HL-60 (cell line): Measurements from ENCODE around the gene ACSS3.

Experiments
- CTCF ChIP-seq: IDR thresholded peaks from one replicate; pipeline ENCODE4 v1.5.1; 2011; ENCODE audit warnings: low read length, control low read depth, inconsistent platforms; ENCODE audit not compliant: insufficient read depth
- GABPA ChIP-seq: IDR thresholded peaks from 2 replicates; pipeline ENCODE4 v1.6.1; 2012; ENCODE audit warnings: low read depth
- POLR2AphosphoS5 ChIP-seq: IDR thresholded peaks from 2 replicates; pipeline ENCODE4 v1.6.1; 2012; ENCODE audit warnings: low read depth
- TF ChIP-seq, protein P1 (sequence below): IDR thresholded peaks from 2 replicates; pipeline ENCODE4 v1.6.1; 2012; ENCODE audit warnings: low read depth; ENCODE audit not compliant: insufficient replicate concordance

- TF ChIP-seq, protein P1, sequence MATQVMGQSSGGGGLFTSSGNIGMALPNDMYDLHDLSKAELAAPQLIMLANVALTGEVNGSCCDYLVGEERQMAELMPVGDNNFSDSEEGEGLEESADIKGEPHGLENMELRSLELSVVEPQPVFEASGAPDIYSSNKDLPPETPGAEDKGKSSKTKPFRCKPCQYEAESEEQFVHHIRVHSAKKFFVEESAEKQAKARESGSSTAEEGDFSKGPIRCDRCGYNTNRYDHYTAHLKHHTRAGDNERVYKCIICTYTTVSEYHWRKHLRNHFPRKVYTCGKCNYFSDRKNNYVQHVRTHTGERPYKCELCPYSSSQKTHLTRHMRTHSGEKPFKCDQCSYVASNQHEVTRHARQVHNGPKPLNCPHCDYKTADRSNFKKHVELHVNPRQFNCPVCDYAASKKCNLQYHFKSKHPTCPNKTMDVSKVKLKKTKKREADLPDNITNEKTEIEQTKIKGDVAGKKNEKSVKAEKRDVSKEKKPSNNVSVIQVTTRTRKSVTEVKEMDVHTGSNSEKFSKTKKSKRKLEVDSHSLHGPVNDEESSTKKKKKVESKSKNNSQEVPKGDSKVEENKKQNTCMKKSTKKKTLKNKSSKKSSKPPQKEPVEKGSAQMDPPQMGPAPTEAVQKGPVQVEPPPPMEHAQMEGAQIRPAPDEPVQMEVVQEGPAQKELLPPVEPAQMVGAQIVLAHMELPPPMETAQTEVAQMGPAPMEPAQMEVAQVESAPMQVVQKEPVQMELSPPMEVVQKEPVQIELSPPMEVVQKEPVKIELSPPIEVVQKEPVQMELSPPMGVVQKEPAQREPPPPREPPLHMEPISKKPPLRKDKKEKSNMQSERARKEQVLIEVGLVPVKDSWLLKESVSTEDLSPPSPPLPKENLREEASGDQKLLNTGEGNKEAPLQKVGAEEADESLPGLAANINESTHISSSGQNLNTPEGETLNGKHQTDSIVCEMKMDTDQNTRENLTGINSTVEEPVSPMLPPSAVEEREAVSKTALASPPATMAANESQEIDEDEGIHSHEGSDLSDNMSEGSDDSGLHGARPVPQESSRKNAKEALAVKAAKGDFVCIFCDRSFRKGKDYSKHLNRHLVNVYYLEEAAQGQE = no peak
- TF ChIP-seq GABPA = no peak
- TF ChIP-seq CTCF = no peak
- TF ChIP-seq POLR2AphosphoS5 = no peak
These were observed 7.0 kb downstream of the ACSS3 start for GRCh38 chr12:81084811-81085350.
